ENCODE measurements around the gene MYBPHL.
"Not testable (repeated sequence)": the region's sequence is repeated elsewhere in the genome, so short reads cannot be mapped to it uniquely, and the experiment has no call there.

MYBPHL gene

GRCh38 chr1:109305991-109306390, 820 bp downstream of the MYBPHL start:
- not testable (repeated sequence) for DNase-seq

- no peak for DNase-seq
Observed at GRCh38 chr1:109304226-109304920, 2.4 kb downstream of the MYBPHL start.

GRCh38 chr1:109301874-109302273, 4.9 kb downstream of the MYBPHL start:
- DNase-seq, result no peak

- no peak for DNase-seq
Observed at GRCh38 chr1:109300650-109301151, 6.1 kb downstream of the MYBPHL start.

DNA sequence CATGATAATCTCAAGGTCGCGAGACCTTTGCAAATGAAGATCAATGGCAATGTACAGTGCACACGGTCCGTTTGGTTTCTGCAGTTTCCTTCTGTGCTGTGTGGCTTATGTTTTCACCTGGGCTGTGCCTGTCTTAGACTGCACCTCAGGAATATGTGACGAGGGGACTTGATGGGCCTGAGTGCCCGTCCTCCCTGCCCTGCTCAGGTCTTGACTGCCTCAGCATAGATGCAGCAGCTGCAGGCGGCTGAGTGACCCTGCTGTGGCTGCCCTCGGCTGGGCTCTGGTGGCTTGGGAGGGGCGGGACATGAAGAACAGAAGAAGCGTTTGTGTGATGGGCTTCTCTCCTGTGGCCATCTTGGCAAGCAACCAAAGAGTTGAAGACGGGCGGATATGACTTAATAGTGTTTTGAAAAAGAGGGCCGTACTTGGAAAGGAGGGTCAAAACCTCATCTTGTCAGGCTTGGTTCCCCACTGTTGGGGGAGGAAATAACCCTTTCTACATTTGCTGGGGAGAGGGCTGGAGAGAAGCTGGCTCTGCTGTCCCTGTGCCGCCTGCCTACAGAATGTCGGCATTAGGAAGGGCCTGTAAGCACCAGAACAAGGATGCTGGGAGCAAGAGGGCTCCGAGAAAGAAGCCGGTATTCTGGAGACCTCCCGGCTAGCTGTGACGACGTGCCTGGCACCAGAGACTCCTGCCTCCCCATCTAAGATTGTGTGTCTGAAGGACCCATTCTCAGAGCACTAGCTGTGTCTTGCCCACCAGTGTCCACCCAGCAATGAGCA, 7.1 kb downstream of the MYBPHL start:
- no peak for DNase-seq

- no peak for DNase-seq
Observed at GRCh38 chr1:109298666-109299557, 7.9 kb downstream of the MYBPHL start.

GRCh38 chr1:109296782-109297181, 10.0 kb downstream of the MYBPHL start:
- DNase-seq, result no peak

GRCh38 chr1:109295712-109296415, 10.9 kb downstream of the MYBPHL start:
- DNase-seq, result no peak

DNA sequence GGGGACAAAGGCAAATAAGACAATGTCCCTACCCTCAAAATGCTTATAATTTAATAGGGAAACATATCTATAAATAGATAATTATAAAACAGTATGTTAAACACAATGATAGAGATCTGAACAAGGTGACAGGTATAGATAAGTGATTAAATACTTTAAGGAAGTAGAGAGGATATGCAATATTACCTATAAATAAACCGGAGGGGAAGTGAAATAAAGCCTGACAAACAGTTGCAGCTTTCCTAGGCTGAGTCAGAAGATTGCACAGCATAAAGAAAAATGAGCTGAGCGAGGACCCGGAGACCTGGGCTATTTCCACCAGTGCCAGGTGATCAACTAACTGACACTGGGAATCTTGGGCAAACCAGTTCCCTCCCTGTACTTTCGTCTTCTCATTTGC, 12.3 kb downstream of the MYBPHL start:
- no peak for DNase-seq

- DNase-seq, result no peak
Observed at GRCh38 chr1:109293026-109293425, 13.8 kb downstream of the MYBPHL start.

GRCh38 chr1:109292364-109292763, 14.4 kb downstream of the MYBPHL start:
- DNase-seq, result no peak

DNA sequence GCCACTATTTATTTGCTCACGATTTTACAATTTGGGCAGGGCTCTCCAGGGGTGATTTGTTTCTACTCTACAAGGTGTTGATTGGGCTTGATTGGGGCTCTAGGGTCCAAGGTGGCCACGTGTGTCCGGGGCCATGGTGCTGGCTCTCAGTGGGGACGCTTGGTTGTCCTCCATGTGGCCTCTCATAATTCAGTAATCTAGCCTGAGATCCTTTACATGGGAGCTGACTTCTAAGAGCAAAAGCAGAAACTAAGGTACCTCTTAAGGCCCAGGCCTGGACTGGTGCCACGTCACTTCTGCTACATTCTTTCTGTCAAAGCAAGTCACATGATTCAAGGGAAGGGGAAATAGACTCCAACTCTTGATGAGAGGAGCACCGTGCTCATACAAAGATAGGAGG, 15.8 kb downstream of the MYBPHL start:
- no peak for DNase-seq

DNA sequence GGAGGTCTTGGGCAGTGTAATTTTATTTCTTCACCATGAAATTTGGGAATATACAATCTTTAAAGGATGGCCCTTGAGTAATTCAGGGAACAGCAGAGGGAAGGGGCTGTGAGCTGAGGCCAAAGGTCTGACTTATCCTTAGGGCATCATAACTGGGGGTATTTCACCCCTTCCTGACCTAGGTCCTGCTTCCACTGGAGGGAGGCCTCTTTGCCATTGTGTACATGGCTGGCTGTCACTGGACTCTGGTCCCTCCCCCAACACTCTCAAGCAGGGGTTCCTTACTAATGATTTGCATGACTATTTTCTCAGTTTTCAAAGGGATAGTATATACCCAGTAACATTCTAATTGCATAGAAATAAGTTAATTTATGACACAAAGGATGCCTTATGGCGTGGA, 16.7 kb downstream of the MYBPHL start:
- no peak for DNase-seq

DNA sequence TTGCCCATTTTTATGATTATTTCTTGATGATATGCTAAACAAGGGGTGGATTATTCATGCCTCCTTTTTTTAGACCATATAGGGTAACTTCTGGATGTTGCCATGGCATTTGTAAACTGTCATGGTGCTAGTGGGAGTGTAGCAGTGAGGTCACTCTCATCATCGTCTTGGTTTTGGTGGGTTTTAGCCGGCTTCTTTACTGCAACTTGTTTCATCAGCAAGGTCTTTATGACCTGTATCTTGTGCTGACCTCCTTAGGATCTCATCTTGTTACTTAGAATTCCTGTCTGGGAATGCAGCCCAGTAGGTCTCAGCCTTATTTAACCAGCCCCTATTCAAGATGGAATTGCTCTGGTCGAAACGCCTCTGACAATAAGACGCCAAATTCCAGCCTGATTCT, 20.0 kb downstream of the MYBPHL start:
- DNase-seq, result not testable (repeated sequence)

- DNase-seq, result no peak
Observed at GRCh38 chr1:109283748-109284600, 22.8 kb downstream of the MYBPHL start.

DNA sequence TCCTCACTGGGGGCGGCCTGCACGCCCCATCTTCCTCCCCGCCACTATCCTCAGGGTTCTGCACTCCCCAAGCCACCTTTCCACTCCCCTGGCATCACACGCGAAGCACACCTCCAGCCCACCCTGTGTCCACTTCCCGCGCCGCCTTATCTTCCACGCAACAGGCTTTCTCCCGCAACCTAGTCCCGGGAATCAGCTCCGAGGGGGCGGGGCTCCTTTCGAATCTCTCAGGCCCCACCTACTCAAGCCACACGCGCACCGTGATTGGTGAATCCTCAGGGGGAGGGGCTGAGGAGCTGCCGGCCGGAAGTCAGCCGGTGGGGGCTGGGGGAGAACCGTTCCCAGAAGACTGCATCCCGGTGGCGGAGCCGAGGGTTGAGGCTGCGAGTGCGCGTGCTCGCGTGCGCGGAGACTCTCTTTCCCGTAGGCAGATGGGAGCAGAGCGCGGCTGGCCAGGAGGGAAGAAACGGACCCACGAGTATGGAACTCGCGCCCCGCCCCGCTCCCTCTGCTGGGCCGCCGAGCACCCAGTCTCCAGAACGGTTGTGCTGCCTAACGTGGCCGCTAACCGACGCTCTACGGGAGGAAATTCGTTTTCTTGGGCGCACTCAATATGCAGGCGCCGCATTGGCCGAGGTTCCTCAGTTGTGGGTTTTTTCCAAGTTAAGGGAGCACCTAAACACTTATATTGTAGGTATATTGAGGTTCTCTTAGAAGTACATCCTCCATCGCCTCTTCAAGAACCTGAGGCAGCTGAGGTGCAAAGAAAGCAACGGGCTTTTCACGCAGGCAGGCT, 23.7 kb downstream of the MYBPHL start, which contains the start of gene PSRC1:
Gene PSRC1 (minus strand): TSS at position 194 of the 796 bp plus-strand sequence.
- DNase-seq, result peak; percentile 95

DNA sequence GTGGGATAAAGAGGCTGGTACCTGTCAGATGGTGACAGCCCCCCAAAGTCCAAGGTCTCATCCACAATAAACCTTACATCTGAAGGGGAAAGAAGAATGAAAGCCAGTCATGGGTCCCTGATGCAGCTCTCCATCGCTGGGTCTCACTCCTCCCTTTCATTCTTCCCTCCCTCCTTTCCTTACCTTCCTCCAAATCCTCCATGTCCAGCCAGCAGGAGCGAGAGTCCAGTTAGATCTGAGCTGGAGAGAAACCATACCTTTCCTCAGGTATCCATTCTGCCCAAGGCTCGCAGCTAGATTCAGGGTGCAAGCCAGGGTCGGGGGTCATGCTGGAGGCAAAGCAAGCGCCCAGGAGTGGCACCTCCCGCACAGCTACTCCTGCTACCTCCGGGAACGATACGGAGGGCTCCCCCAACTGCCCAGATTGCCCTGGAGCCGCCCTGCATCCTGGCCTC, 24.3 kb downstream of the MYBPHL start:
- peak; percentile 37 for DNase-seq

DNA sequence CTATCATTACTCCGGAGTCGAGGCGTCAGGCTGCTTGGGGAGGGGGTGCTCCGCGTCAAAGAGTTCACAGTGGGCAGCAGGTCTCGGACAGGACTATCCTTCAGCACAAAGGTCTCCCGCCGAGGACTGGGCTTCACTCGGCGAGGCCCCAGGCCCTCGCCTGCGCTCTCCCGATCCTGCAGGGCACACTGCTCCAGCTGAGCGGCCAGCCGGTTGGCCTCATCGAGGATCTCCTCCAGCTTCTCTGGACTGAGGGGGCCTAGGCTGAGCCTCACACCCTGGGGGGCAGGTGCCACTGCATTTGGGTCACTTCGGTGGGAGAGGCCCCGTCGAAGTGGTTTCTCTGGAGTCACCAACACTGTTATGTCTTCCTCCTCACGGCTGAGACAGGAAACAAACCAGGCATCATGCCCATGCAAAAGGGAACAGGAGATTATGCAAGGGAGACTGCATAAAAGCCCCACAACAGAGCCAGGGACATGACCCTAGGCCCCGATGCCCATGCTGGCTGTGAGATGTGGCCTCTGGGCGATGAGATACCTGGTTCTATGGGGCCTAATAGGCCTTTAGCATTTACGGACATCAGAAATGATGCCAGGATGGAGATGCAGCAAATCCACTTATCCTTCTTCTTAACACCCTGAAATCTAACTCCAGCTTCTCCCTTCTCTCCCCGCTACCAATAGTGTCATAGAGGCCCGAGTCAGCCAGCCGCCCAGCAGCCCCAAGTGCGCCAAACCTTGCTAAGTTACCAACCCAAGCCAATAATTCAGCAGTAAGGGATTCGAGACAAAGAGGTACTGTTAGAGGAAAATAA, 24.9 kb downstream of the MYBPHL start:
- DNase-seq, result no peak

GRCh38 chr1:109280862-109281261, 25.9 kb downstream of the MYBPHL start:
- no peak for DNase-seq
